CD14-positive monocyte (primary cell): Measurements from ENCODE around the gene RPRML. TPM values are rescaled to one million over a fixed set of nuclear protein-coding genes. Genes with fewer than 3 reads are reported as not detected.
A peak's percentile ranks its signal among the peaks of the same experiment; 100 is the strongest.

ENCODE experiments used
- DNase-seq, 3 donors: peaks; one replicate each; pipeline ENCODE4 v3.0.0-alpha.2; 2011 to 2022
- H2AFZ ChIP-seq: 2 replicates; pipeline ENCODE4 v1.6.0; 2012; ENCODE audit warnings: mild to moderate bottlenecking, low read depth, low read length, inconsistent platforms; ENCODE audit not compliant: insufficient read depth, poor library complexity, severe bottlenecking
- H3K27ac ChIP-seq, 2 donors: 1 replicate in 1 of 2; 2 replicates in 1 of 2; pipeline ENCODE4 v1.5.1; 2012 to 2013; ENCODE audit warnings: low read length in 2 of 2, control low read depth in 1 of 2, inconsistent platforms in 1 of 2, low read depth in 1 of 2, mild to moderate bottlenecking in 1 of 2
- H3K27me3 ChIP-seq, 2 donors: one replicate each; pipeline versions ENCODE4 v1.6.0 to v1.6.1; 2011 to 2013; ENCODE audit warnings: low read length in 2 of 2; ENCODE audit not compliant: control insufficient read depth in 2 of 2, insufficient read depth in 2 of 2
- H3K36me3 ChIP-seq, 2 donors: replicated peaks in 1 of 2; 1 replicate in 1 of 2; 2 replicates in 1 of 2; pipeline versions ENCODE4 v1.5.1 to v1.6.1; 2012 to 2013; ENCODE audit warnings: low read length in 2 of 2, control low read depth in 1 of 2, inconsistent platforms in 1 of 2, mild to moderate bottlenecking in 1 of 2; ENCODE audit not compliant: insufficient read depth in 2 of 2, control insufficient read depth in 1 of 2
- H3K4me1 ChIP-seq, 2 donors: 1 replicate in 1 of 2; 2 replicates in 1 of 2; pipeline versions ENCODE4 v1.5.1 to v1.6.1; 2012 to 2013; ENCODE audit warnings: low read length in 2 of 2, control low read depth in 1 of 2, inconsistent platforms in 1 of 2, mild to moderate bottlenecking in 1 of 2, moderate library complexity in 1 of 2; ENCODE audit not compliant: insufficient read depth in 2 of 2, control insufficient read depth in 1 of 2
- H3K4me2 ChIP-seq: replicated peaks from 2 replicates; pipeline ENCODE3; 2012; ENCODE audit warnings: low read length, moderate library complexity, mild to moderate bottlenecking; ENCODE audit not compliant: poor library complexity, severe bottlenecking; ENCODE audit errors: extremely low read depth
- H3K4me3 ChIP-seq, 3 experiments: fragments of 200-600 bp in 1 of 3; sonication (generic) in 1 of 3; replicated peaks in 1 of 3; 1 replicate in 2 of 3; 2 replicates in 1 of 3; pipeline ENCODE4 v1.5.1; 2011 to 2013; ENCODE audit warnings: low read length in 3 of 3, mild to moderate bottlenecking in 3 of 3, control low read depth in 2 of 3, low read depth in 2 of 3, inconsistent platforms in 1 of 3, moderate library complexity in 1 of 3
- H3K79me2 ChIP-seq: 2 replicates; pipeline ENCODE4 v1.6.0; 2012; ENCODE audit warnings: mild to moderate bottlenecking, control low read depth, inconsistent platforms, low read length, moderate library complexity; ENCODE audit not compliant: insufficient read depth
- H3K9ac ChIP-seq: 2 replicates; pipeline ENCODE4 v1.6.0; 2017; ENCODE audit warnings: low read length, mild to moderate bottlenecking; ENCODE audit not compliant: insufficient read depth, poor library complexity, severe bottlenecking
- H3K9me3 ChIP-seq, 2 donors: replicated peaks in 1 of 2; 1 replicate in 1 of 2; 2 replicates in 1 of 2; pipeline versions ENCODE4 v1.5.1 to v1.6.1; 2012 to 2013; ENCODE audit warnings: low read length in 2 of 2, control low read depth in 1 of 2; ENCODE audit not compliant: control insufficient read depth in 1 of 2, insufficient read depth in 1 of 2
- H4K20me1 ChIP-seq: 2 replicates; pipeline ENCODE4 v1.6.0; 2012; ENCODE audit warnings: mild to moderate bottlenecking, low read length, control low read depth, moderate library complexity; ENCODE audit not compliant: insufficient read depth
- H3K27ac Mint-ChIP-seq, 7 donors: one replicate each; pipeline ENCODE4 v1.8.0; 2020; ENCODE audit warnings: mild to moderate bottlenecking in 7 of 7, mixed read lengths in 7 of 7, moderate library complexity in 6 of 7, inconsistent platforms in 2 of 7
- H3K27me3 Mint-ChIP-seq, 3 donors: one replicate each; pipeline ENCODE4 v1.8.0; 2021 to 2022; ENCODE audit warnings: low read depth in 3 of 3, mild to moderate bottlenecking in 3 of 3, mixed read lengths in 3 of 3, moderate library complexity in 3 of 3, inconsistent platforms in 1 of 3
- H3K36me3 Mint-ChIP-seq, 2 donors: one replicate each; pipeline ENCODE4 v1.8.0; 2020; ENCODE audit warnings: mixed read lengths in 2 of 2, inconsistent platforms in 1 of 2, mild to moderate bottlenecking in 1 of 2
- H3K4me1 Mint-ChIP-seq: one replicate; pipeline ENCODE4 v1.8.0; 2020; ENCODE audit warnings: mild to moderate bottlenecking, mixed read lengths
- H3K4me3 Mint-ChIP-seq, 2 donors: one replicate each; pipeline ENCODE4 v1.8.0; 2020; ENCODE audit warnings: mild to moderate bottlenecking in 2 of 2, mixed read lengths in 2 of 2, moderate library complexity in 1 of 2
- H3K9me3 Mint-ChIP-seq, 7 donors: one replicate each; pipeline ENCODE4 v1.8.0; 2020 to 2022; ENCODE audit warnings: mixed read lengths in 7 of 7, mild to moderate bottlenecking in 6 of 7, moderate library complexity in 6 of 7, inconsistent platforms in 2 of 7
- CTCF ChIP-seq: fragments of 200-600 bp; IDR thresholded peaks from one replicate; pipeline ENCODE4 v1.8.0; 2022; ENCODE audit warnings: antibody characterized with exemption, mild to moderate bottlenecking
- WGBS: methylation state at CpG from one replicate; pipeline ENCODE4 v1.1.5; 2013; ENCODE audit warnings: missing lambda C conversion rate; ENCODE audit not compliant: insufficient coverage; 5-methylcytosine and 5-hydroxymethylcytosine counted together
- intact Hi-C, 2 donors: fragments of 100-400 bp; cut with micrococcal nuclease; formaldehyde crosslinking; loops; one replicate each; pipeline versions ENCODE4 v1.15.0 to v1.15.1; 2023
- polyA plus RNA-seq, 3 donors: library from polyadenylated mRNA; depleted of rRNA in 1 of 3; unstranded in 2 of 3; stranded (reverse) in 1 of 3; fragments of 300-500 nt in 2 of 3; fragments of >200 nt in 1 of 3; fragmentation: Illumina TruSeq in 2 of 3; gene quantifications; 1 replicate in 2 of 3; 2 replicates in 1 of 3; pipeline ENCODE4 v1.2.3, GENCODE V29; 2012 to 2021

Gene RPRML
- polyA plus RNA-seq, 3 donors: not detected

- Histone ChIP-seq H3K4me3 (no peak overlapping the region), H3K9ac (no peak overlapping the region), H2AFZ (no peak overlapping the region), H3K27ac (no peak overlapping the region), H3K4me1 (no peaks in the 10 kb centered on the region), H3K27me3 (peaks cover 0 to 6% of the 10 kb centered on the region in 2 donors), H3K9me3 (no peaks in the 10 kb centered on the region), H3K36me3 (no peaks in the 10 kb centered on the region), H3K79me2 (no peaks in the 10 kb centered on the region), H4K20me1 (no peaks in the 10 kb centered on the region), H3K4me2 (no peak overlapping the region)
- Mint-ChIP-seq H3K36me3 (no peaks in the 10 kb centered on the region), H3K9me3 (peaks cover 0 to 2% (median 0%) of the 10 kb centered on the region in 7 donors), H3K27ac (peak overlapping the region in 1 of 7 donors; percentile 9), H3K4me3 (no peak overlapping the region), H3K27me3 (peaks cover 10 to 28% (median 16%) of the 10 kb centered on the region in 3 donors), H3K4me1 (no peaks in the 10 kb centered on the region)
- WGBS: 94% methylated on average over 3 of the region's 10 CpGs
- intact Hi-C loops: no loop called here
- DNase-seq: no peak
- no peak for TF ChIP-seq CTCF
Observed at GRCh38 chr17:46971647-46972300, 7.3 kb downstream of the RPRML start.

GRCh38 chr17:46968896-46969295 lies 10.2 kb downstream of the RPRML start:
- H3K9me3 Mint-ChIP-seq: no peaks in the 10 kb centered on the region
- H3K4me1 ChIP-seq: no peaks in the 10 kb centered on the region
- no peak overlapping the region for H3K27ac ChIP-seq
- H3K9ac ChIP-seq: no peak overlapping the region
- H3K4me1 Mint-ChIP-seq: no peaks in the 10 kb centered on the region
- DNase-seq: no peak
- intact Hi-C loops: no loop called here
- no peak for TF ChIP-seq CTCF
- 100% methylated on average over 3 of the region's 8 CpGs for WGBS
- H3K9me3 ChIP-seq: no peaks in the 10 kb centered on the region
- H4K20me1 ChIP-seq: no peaks in the 10 kb centered on the region
- peaks cover 3 to 13% (median 6%) of the 10 kb centered on the region in 3 donors for H3K27me3 Mint-ChIP-seq
- H3K36me3 ChIP-seq: no peaks in the 10 kb centered on the region
- no peak overlapping the region for H3K4me3 ChIP-seq
- H3K27ac Mint-ChIP-seq: no peak overlapping the region
- H3K4me3 Mint-ChIP-seq: no peak overlapping the region
- no peaks in the 10 kb centered on the region for H3K36me3 Mint-ChIP-seq
- no peak overlapping the region for H2AFZ ChIP-seq
- no peaks in the 10 kb centered on the region for H3K79me2 ChIP-seq
- no peaks in the 10 kb centered on the region for H3K27me3 ChIP-seq
- H3K4me2 ChIP-seq: no peak overlapping the region
